HepG2 (cell line): ENCODE data around the gene OIT3. TPM values are rescaled to one million over a fixed set of nuclear protein-coding genes. Genes with fewer than 3 reads are reported as not detected.

ENCODE experiments used
- CEBPB ChIP-seq: IDR thresholded peaks from 2 replicates; pipeline ENCODE4 v1.6.1; 2011; ENCODE audit warnings: low read depth, low read length, improper control_type of control experiment, borderline replicate concordance
- ETS1 ChIP-seq: sonication (generic); formaldehyde crosslinking; IDR thresholded peaks from 2 replicates; pipeline ENCODE4 v1.4.0; 2020; ENCODE audit warnings: missing genetic modification reagents
- GATA4 ChIP-seq: sonication (generic); IDR thresholded peaks from 2 replicates; pipeline ENCODE4 v1.6.1; 2016; ENCODE audit warnings: antibody characterized with exemption, low read depth, borderline replicate concordance
- HNRNPH1 ChIP-seq: fragments of 200-400 bp; formaldehyde crosslinking; optimal IDR thresholded peaks from 2 replicates; pipeline ENCODE3; 2017; ENCODE audit warnings: mild to moderate bottlenecking, low read depth, low read length
- HNRNPLL ChIP-seq: fragments of 200-400 bp; formaldehyde crosslinking; IDR thresholded peaks from 2 replicates; pipeline ENCODE4 v1.6.1; 2017; ENCODE audit warnings: mild to moderate bottlenecking, low read depth, low read length; ENCODE audit not compliant: poor library complexity, severe bottlenecking
- IKZF5 ChIP-seq: IDR thresholded peaks from 2 replicates; pipeline ENCODE4 v1.6.1; 2018; ENCODE audit warnings: missing genetic modification reagents, mild to moderate bottlenecking, missing compliant biosample characterization
- MED13 ChIP-seq: sonication (generic); formaldehyde crosslinking; IDR thresholded peaks from 2 replicates; pipeline ENCODE4 v1.5.0; 2020; ENCODE audit warnings: missing genetic modification reagents
- POGK ChIP-seq: sonication (generic); formaldehyde crosslinking; conservative IDR thresholded peaks from 2 replicates; pipeline ENCODE4 v1.8.0; 2022; ENCODE audit warnings: mild to moderate bottlenecking, moderate library complexity, missing genetic modification reagents
- PPARG ChIP-seq: conservative IDR thresholded peaks from 2 replicates; pipeline ENCODE4 v1.6.1; 2016; ENCODE audit warnings: missing biosample characterization, missing genetic modification reagents
- RARG ChIP-seq: sonication (generic); formaldehyde crosslinking; IDR thresholded peaks from 2 replicates; pipeline ENCODE4 v1.4.0; 2020; ENCODE audit warnings: low read depth, mild to moderate bottlenecking, missing genetic modification reagents
- SNAI1 ChIP-seq: sonication (generic); formaldehyde crosslinking; IDR thresholded peaks from 2 replicates; pipeline ENCODE4 v1.5.0; 2020; ENCODE audit warnings: mild to moderate bottlenecking, missing genetic modification reagents, borderline replicate concordance
- USF2 ChIP-seq, 2 experiments: sonication (generic) in 1 of 2; formaldehyde crosslinking in 1 of 2; IDR thresholded peaks; 2 replicates each; pipeline versions ENCODE4 v1.5.1 to v1.6.1; 2011 to 2020; ENCODE audit warnings: borderline replicate concordance in 1 of 2, low read depth in 1 of 2, low read length in 1 of 2, mild to moderate bottlenecking in 1 of 2, missing genetic modification reagents in 1 of 2, moderate library complexity in 1 of 2
- ZBTB26 ChIP-seq: IDR thresholded peaks from 2 replicates; pipeline ENCODE4 v1.6.1; 2016; ENCODE audit warnings: missing compliant biosample characterization, missing genetic modification reagents, borderline replicate concordance
- ZNF343 ChIP-seq: sonication (generic); formaldehyde crosslinking; IDR thresholded peaks from 2 replicates; pipeline ENCODE4 v1.4.0; 2020; ENCODE audit warnings: mild to moderate bottlenecking, missing genetic modification reagents
- ZNF562 ChIP-seq: sonication (generic); formaldehyde crosslinking; IDR thresholded peaks from 2 replicates; pipeline ENCODE4 v1.8.0; 2022; ENCODE audit warnings: missing genetic modification reagents, borderline replicate concordance
- ZNF761 ChIP-seq: sonication (generic); formaldehyde crosslinking; conservative IDR thresholded peaks from 2 replicates; pipeline ENCODE4 v1.4.0; 2020; ENCODE audit warnings: mild to moderate bottlenecking, missing genetic modification reagents
- polyA plus RNA-seq, 8 experiments: library from polyadenylated mRNA; depleted of rRNA in 3 of 8; stranded (reverse) in 7 of 8; unstranded in 1 of 8; fragments of >200 nt; fragmentation: Illumina TruSeq in 4 of 8; extraction: Trizol in 4 of 8; gene quantifications; 2 replicates each; pipeline versions ENCODE4 v1.2.1 to v1.2.3, GENCODE V29; 2011 to 2016; ENCODE audit warnings: low read depth in 4 of 8, missing spikeins in 1 of 8, mixed read lengths in 1 of 8; ENCODE audit not compliant: insufficient read depth in 1 of 8
- total RNA-seq, 5 experiments: library from RNA; depleted of rRNA; stranded (reverse); fragments of >200 nt; fragmentation: Illumina TruSeq; extraction: Trizol; gene quantifications; 2 replicates each; pipeline ENCODE4 v1.2.3, GENCODE V29; 2016; ENCODE audit warnings: low read depth in 1 of 5

The OIT3 gene
- total and polyA plus RNA-seq, 2 of the 13 experiments (the other 11 are each of a cell fraction or from before 2014, with no cell fraction given), result not detected

GRCh38 chr10:72954596-72955554 is 61.3 kb downstream of the OIT3 start, which contains the start of gene PLA2G12B (continued):
- TF ChIP-seq USF2 (IDR thresholded peaks at IDR 0.05; ENCODE audit: low read depth, low read length), result no peak
- TF ChIP-seq USF2 (CRISPR knock-in tag; IDR thresholded peaks at IDR 0.05; ENCODE audit: borderline replicate concordance), result no peak
- TF ChIP-seq ZNF343 (CRISPR knock-in tag), result no peak
- no peak for TF ChIP-seq ETS1
- no peak for TF ChIP-seq CEBPB
- peak; percentile 90 for TF ChIP-seq PPARG (CRISPR knock-in tag)
- peak; percentile 17; the same call in 1 of the 2 replicates for TF ChIP-seq IKZF5 (CRISPR knock-in tag)
- no peak for TF ChIP-seq MED13 (CRISPR knock-in tag)
- TF ChIP-seq ZBTB26 (CRISPR knock-in tag), result no peak
- no peak for TF ChIP-seq HNRNPH1
- TF ChIP-seq GATA4, result no peak
- TF ChIP-seq ZNF562 (CRISPR knock-in tag), result no peak
- TF ChIP-seq HNRNPLL, result no peak
- TF ChIP-seq POGK (CRISPR knock-in tag), result 0 out of 2 replicates have a peak, but pooled peaks have one; percentile 23
- TF ChIP-seq RARG, result no peak
- TF ChIP-seq SNAI1, result peak; percentile 48; the same call in 1 of the 2 replicates
- no peak for TF ChIP-seq ZNF761 (CRISPR knock-in tag)
